Coronary artery (tissue), 2 donors: Measurements from ENCODE around the gene VEZF1.

Experiments
- DNase-seq: peaks from one replicate; pipeline ENCODE4 v3.0.0-alpha.2; 2017; ENCODE audit warnings: low spot score
- H3K27ac ChIP-seq, 2 donors: fragments of 200-600 bp; sonication (generic); one replicate each; pipeline ENCODE4 v1.5.1; 2016 to 2019
- H3K4me3 ChIP-seq: fragments of 200-600 bp; sonication (generic); 2 replicates; pipeline ENCODE4 v1.5.1; 2016; ENCODE audit warnings: mild to moderate bottlenecking, moderate library complexity
- CTCF ChIP-seq: fragments of 200-600 bp; sonication (generic); IDR thresholded peaks from one replicate; pipeline ENCODE4 v1.5.1; 2019; ENCODE audit warnings: antibody characterized with exemption

The VEZF1 gene

GRCh38 chr17:57938061-57938502 is 50.0 kb downstream of the VEZF1 start:
- no peak for DNase-seq
- Histone ChIP-seq H3K4me3 (no peak overlapping the region), H3K27ac (peak overlapping the region; percentile 49 to 81)
- no peak for TF ChIP-seq CTCF

- no peak for TF ChIP-seq CTCF
- DNase-seq, result no peak
- Histone ChIP-seq H3K4me3 (no peak overlapping the region), H3K27ac (peak overlapping the region; percentile 81 to 91)
Measured at GRCh38 chr17:57937492-57937891, 50.6 kb downstream of the VEZF1 start.

GRCh38 chr17:57935833-57936807 is 51.9 kb downstream of the VEZF1 start:
- Histone ChIP-seq H3K4me3 (peak overlapping the region; percentile 46), H3K27ac (peak overlapping the region; percentile 81 to 91)
- DNase-seq, result no peak
- no peak for TF ChIP-seq CTCF

GRCh38 chr17:57931488-57932137 is 56.4 kb downstream of the VEZF1 start:
- no peak for TF ChIP-seq CTCF
- peak overlapping the region in 1 of 2 donors; percentile 39 for H3K27ac ChIP-seq

GRCh38 chr17:57930239-57930638 is 57.8 kb downstream of the VEZF1 start:
- H3K27ac ChIP-seq, result no peak overlapping the region
- no peak for TF ChIP-seq CTCF
- no peak overlapping the region for H3K4me3 ChIP-seq
- DNase-seq, result no peak

More at GRCh38 chr17:57931488-57932137, 56.4 kb downstream of the VEZF1 start:
- no peak for DNase-seq
- no peak overlapping the region for H3K4me3 ChIP-seq

GRCh38 chr17:57929386-57929785 is 58.7 kb downstream of the VEZF1 start:
- DNase-seq, result no peak
- Histone ChIP-seq H3K27ac (peak overlapping the region in 1 of 2 donors; percentile 66), H3K4me3 (no peak overlapping the region)
- no peak for TF ChIP-seq CTCF
